H1 (cell line): ENCODE measurements around the gene ANKRD6.

Experiments
- CHD1 ChIP-seq: IDR thresholded peaks from 2 replicates; pipeline ENCODE4 v1.6.1; 2012; ENCODE audit warnings: low read depth, low read length, improper control_type of control experiment
- CTCF ChIP-seq, 3 experiments: IDR thresholded peaks; 1 replicate in 2 of 3; 2 replicates in 1 of 3; pipeline versions ENCODE4 v1.5.1 to v1.6.1; 2011; ENCODE audit warnings: low read length in 3 of 3, mild to moderate bottlenecking in 3 of 3, inconsistent platforms in 2 of 3, low read depth in 1 of 3, moderate library complexity in 1 of 3; ENCODE audit not compliant: insufficient read depth in 1 of 3; ENCODE audit errors: control extremely low read depth in 1 of 3
- RBBP5 ChIP-seq: IDR thresholded peaks from 2 replicates; pipeline ENCODE4 v1.7.1; 2012; ENCODE audit warnings: low read depth, mild to moderate bottlenecking, inconsistent platforms, low read length, moderate library complexity, borderline replicate concordance
- RFX5 ChIP-seq: IDR thresholded peaks from 2 replicates; pipeline ENCODE4 v1.6.1; 2011; ENCODE audit warnings: low read depth, low read length, improper control_type of control experiment, borderline replicate concordance
- SUZ12 ChIP-seq: fragments of 200-600 bp; sonication (generic); IDR thresholded peaks from 2 replicates; pipeline ENCODE4 v1.6.1; 2012; ENCODE audit warnings: mild to moderate bottlenecking, inconsistent platforms, low read length, moderate library complexity, mixed read lengths

DNA sequence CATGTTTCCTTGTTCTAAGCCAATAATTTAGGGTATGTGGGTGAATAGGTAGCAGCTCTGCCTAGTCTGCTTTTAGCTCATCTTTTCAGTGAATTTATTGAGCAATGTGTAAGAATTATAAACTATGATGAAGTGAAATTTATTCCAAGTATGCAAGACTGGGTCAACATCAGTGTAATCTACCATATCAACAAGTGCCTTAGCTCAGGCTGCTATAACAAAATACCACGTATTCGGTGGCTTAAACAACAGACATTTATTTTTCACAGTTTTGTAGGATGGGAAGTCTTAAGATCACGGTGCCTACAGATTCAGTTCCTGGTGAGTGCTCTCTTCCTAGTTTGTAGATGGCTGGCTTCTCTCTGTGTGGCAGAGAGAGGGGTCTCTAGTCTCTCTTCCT lies 151.6 kb downstream of the ANKRD6 start:
- TF ChIP-seq CTCF (IDR thresholded peaks at IDR 0.05; ENCODE audit: control extremely low read depth in 1 of 3, insufficient read depth in 1 of 3, low read depth in 1 of 3, low read length in 3 of 3): no peak
- no peak for TF ChIP-seq CHD1
- TF ChIP-seq RFX5: no peak
- TF ChIP-seq SUZ12: no peak
- TF ChIP-seq RBBP5: no peak
